Germinal center (tissue), 1 donor: ENCODE results near the gene PXYLP1.
"Not testable (repeated sequence)": the region's sequence is repeated elsewhere in the genome, so short reads cannot be mapped to it uniquely, and the experiment has no call there.

Source experiments
- DNase-seq: peaks from one replicate; pipeline ENCODE4 v3.0.0; 2012; ENCODE audit warnings: mixed read lengths, low spot score

PXYLP1 gene

GRCh38 chr3:141294301-141294700 lies 62.7 kb downstream of the PXYLP1 start:
- DNase-seq = no peak

DNA sequence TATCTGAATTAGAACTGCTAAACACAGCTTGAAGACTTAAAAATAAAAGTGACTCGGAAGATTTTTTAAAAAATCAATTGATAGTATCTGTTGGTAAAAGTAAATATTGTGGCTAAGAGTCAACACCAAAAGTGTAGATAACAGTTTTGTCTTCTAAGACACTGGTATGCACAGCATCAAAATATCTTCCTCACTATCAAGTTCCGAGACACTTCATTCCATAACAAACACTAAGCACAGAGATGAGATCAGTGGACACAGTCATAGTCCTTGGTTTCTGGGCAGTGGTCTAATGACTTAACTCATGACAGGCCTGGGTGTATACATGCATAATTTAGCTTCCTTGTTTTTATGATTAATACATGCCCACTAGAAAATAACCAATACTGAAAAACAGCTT lies 63.2 kb downstream of the PXYLP1 start:
- DNase-seq = no peak

- not testable (repeated sequence) for DNase-seq
Observed at GRCh38 chr3:141300426-141300825, 68.8 kb downstream of the PXYLP1 start.

- no peak for DNase-seq
Observed at GRCh38 chr3:141302364-141303141, 70.9 kb downstream of the PXYLP1 start.

DNA sequence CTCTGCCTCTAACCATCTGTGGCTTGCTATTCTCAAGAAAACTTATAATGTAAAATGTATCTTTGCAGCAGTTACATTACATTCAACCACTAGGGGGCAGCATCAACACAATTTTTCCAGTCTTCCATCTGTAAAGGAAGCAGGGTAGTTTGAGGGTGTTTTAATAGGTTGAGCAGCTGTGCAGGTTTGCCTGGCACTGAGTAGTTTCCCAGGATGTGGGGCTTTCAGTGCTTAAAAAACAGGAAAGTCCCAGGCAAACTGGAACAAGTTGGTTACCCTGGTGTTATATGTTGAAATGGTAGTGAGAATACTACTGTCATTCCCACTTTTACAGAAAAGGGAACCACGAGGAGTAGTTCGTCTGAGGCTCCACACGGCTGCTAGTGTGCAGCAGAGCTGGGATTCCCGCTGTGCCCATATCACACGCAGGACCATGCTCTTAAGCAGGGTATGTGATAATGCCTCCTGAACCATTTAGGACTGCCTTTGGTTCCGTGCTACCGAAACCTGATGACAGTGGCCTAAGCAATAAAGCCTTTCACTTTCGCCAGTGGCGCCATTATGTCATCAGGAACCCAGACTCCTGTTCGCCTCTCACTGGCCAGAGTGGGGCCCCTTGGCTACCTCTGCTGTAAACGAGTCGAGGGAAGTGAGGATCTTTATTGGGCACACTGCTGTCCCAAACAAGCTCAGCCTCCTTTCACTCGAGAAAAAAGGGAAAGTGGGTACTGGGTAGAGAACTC lies 72.0 kb downstream of the PXYLP1 start:
- peak; percentile 78 for DNase-seq

- DNase-seq = no peak
Observed at GRCh38 chr3:141305436-141305835, 73.8 kb downstream of the PXYLP1 start.

- no peak for DNase-seq
Observed at GRCh38 chr3:141306276-141306675, 74.7 kb downstream of the PXYLP1 start.

- no peak for DNase-seq
Observed at GRCh38 chr3:141306922-141307321, 75.3 kb downstream of the PXYLP1 start.

- no peak for DNase-seq
Observed at GRCh38 chr3:141307351-141308059, 75.9 kb downstream of the PXYLP1 start.

DNA sequence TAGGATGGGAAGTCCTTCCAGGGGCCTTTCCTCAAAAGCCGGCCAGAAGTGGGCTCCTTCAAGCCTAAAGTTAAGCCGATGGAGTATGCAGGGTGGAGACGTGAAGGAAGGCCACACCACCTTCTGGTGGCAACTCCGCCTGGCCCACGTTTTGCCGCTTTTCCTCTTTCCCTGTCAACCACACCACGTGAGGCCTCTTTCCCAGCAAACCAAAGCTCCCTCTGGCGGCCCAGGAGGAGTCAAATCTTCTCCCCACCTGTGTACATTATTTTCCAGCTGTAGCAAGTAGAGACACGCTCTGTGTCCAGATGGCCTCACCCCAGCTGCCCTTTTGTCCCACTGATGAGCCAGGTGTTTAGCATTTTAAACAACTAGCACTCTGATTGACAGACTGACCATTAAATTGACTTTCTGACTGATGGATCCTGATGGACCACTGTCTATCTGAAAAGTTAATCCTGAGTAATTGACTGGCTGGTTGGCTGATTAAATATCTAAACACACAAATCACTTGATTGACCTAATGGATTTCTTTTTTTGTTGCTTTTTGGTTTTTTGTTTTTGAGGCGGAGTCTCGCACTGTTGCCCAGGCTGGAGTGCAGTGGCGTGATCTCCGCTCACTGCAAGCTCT lies 77.1 kb downstream of the PXYLP1 start:
- no peak for DNase-seq

DNA sequence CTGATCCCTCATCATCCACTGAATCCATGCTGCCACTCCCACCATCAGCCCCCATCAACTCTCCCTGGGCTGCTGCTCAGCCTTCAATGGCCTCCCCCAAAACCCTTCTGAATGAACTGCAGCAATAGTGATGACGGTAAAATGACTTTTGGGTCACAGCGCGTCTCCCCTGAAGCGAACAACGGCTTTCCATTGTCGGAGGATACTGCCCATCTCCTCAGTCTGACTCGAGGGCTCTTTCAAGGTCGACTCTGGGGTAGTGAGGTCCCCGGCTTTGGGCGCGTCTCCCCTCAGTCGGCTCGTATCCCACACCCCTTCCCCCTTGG lies 79.5 kb downstream of the PXYLP1 start:
- no peak for DNase-seq

DNA sequence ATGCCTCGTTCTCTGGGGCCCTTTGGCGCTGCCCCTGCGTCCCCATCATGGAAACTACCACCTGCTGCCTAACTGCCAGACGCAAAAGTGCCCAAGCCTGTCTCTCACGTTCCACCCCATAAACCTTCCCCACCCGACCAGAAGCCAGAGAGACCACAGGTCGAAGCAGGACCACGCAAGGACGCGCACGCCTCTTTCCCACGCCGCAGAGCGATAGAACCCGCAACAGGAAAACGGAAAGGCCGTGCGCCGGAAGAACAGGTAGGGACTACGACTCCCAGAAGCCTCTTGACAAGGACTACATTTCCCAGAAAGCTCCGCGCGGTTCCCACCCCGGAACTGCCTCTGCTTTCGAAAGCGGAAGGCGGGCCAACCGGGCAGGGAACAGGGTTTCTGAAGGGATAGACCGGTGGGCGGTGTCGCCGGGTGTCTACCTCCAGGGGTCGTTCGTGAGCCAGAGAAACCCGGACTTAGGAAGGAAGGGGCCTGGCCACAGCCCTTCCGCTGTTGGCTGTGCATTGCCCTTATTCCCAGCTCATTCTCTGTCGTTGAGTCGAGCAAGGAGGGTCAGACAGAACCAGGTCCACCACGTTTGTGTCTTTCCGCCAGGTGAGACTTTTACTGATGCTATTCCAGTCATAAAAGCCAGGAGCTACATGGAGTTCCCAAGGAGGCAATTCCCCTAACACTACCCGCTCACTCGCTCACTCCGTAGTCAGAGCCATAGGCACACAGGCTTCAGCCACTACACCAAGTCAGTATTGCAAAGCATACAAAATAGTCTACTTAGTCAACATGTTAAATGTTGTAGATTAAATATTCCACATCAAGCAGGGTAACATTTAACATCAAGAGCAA lies 80.1 kb downstream of the PXYLP1 start:
- DNase-seq = peak; percentile 98

DNA sequence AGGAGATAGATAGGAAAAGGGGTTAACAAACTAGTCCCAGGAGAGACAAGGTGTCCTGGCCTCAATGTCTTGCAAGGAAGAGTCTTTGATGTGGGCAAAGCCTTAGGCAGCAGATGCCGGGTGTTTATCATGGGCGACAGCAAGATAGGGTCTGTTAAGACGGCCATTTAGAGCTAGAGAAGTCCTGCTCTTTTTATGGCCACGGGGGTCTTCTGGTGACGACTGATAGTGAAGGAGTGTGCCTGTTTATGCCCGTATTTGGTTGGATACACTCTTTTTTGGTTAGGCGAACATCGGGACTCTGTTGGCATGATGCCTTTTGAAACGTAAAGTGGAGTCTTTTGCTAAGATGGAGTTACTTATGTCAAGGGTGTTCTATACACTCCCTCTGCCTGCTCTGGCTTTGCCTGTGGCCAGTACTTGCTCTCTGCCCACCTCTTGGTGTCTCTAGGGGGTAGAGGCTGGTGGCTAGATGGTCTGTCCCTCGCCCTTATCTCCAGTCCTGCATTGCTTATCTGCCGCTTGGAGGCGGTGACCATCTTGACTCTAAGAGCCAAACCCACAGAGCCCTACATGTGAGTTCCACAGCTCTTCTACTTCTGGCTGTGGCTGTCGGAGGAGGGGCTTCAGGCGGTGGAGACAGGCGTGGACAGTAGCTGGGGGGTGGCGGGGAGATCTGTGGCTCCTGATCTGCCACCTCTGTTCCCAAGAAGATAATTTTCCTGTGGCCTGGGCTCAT lies 80.9 kb downstream of the PXYLP1 start:
- DNase-seq = no peak

DNA sequence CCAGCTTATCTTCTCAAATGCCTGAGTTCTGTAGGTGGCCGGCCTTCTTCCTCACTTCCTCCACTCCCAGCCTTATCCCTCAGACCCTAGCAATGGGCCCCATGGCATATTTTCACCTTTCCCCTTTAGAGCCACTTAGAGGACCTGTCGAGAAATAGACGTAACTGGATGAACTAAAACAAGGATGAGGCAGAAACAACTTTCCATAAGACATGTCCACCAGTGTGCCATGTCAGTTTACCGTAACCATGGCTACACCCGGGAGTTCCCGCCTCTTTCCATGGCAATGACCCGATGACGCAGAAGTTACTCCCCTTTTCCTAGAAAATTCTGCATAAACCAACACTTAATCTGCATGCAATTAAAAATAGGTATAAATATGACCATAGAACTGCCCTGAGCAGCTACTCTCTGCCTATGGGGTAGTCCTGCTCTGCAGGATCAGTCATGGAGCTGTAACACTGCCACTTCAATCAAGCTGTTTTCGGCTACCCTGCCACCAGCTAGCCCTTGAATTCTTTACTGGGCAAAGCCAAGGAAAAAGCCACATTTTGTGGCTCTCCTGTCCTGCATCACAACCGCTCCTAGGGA lies 81.6 kb downstream of the PXYLP1 start:
- DNase-seq = no peak

DNA sequence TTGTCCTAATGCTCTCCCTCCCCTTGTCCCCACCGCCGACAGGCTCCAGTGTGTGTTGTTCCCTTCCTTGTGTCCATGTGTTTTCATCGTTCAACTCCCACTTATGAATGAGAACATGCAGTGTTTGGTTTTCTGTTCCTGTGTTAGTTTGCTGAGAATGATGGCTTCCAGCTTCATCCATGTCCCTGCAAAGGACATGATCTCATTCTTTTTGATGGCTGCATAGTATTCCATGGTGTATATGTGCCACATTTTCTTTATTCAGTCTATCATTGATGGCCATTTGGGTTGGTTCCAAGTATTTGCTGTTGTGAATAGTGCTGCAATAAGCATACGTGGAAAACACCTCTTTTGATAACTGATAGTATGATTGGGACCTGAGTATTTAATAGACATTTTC lies 82.8 kb downstream of the PXYLP1 start:
- DNase-seq = not testable (repeated sequence)

DNA sequence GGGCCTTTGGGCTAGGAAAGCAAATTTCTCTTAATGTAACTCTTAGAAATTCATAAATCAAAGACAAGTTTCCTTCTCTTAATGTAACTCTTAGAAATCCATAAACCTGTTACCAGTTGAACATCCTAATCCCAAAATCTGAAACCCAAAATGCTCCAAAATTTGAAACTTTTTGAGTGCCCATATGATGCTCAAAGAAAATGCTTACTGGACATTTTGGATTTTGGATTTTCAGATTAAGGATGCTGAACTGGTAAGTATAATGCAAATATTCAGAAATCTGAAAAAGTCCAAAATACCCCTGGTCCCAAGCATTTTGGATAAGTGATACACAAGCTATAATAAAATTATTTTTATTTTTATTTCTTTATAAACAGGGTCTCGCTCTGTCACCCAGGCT lies 85.2 kb downstream of the PXYLP1 start:
- no peak for DNase-seq

DNA sequence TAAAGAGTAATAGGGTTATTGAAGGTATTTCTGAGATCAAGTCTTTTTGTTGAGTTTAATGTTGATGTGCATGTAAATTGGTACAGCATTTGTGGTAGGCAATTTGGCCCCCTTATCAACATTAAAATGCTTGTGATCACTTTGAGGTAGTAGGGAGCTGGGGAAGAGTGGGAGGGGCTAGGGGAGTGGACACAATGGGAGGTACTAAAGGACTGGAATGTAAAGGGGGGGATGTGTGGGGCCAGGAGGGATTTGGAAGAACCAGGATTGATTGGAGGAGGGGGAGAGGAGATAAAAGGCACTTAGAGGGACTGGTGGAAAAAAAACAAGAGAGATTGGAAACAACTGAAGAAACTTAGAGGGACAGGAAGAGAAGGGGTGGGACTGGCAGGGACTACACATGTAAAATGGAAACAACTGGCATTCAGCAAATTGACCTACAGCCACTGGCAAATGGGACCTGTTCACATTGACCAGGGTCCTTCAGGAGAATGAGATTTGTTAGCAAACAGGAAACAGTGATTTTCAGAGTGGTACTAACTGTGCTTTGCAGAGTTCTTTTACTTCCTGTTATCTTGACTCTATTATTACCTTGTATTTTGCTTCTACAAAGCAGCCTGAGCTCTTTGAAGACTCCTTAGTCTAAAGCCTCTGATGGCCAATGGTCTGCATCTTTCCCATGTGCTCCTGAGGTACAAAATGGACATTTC lies 88.9 kb downstream of the PXYLP1 start:
- DNase-seq = no peak

DNA sequence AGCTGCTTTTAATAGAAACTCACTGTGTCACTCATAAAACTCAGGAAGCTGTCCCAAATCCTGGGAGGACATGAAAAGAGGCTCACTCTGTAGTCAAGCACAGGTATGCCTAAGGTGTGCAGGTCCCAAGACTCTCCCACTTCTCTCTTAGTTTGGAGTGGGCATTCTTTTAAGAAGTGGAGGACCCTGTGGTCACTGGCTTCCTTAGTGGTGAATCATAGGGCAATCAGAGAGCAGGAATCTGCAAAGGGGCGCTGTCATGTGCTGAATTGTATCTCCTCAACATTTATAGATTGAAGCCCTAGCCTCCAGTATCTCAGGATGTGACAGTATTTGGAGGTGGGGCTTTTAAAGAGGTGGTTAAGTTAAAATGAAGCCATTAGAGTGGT lies 89.5 kb downstream of the PXYLP1 start:
- DNase-seq = no peak

- DNase-seq = no peak
Observed at GRCh38 chr3:141323936-141324704, 92.5 kb downstream of the PXYLP1 start.
